HepG2 (cell line): ENCODE results near the gene RBM47. TPM values are rescaled to one million over a fixed set of nuclear protein-coding genes. Genes with fewer than 3 reads are reported as not detected.

Source experiments
- ATAC-seq: fragments of 200-7000 bp; cut with Tn5 transposase; 3 replicates; pipeline ENCODE4 v1.9.1; 2020; ENCODE audit warnings: mild to moderate bottlenecking, moderate library complexity
- BruUV-seq: library from RNA; stranded (reverse); fragments of 400-500 nt; replicated peaks from 2 replicates; lab custom pipeline; 2021; lab: Mats Ljungman, UMichigan
- CTCF ChIA-PET: fragments of 300-600 bp; formaldehyde crosslinking; extraction: SDS; loops from one replicate; lab custom pipeline; 2021; ENCODE audit warnings: low total read pairs, inconsistent platforms, low intra/inter-chr PET ratio; lab: Yijun Ruan, JAX
- POLR2A ChIA-PET: fragments of 350-600 bp; sonication (Branson Sonifier 250); formaldehyde crosslinking; loops from one replicate; lab custom pipeline; 2020; ENCODE audit warnings: antibody characterized with exemption, inconsistent platforms; lab: Yijun Ruan, JAX
- DNase-seq: peaks from one replicate; pipeline ENCODE4 v3.0.0-alpha.2; 2015; ENCODE audit warnings: low spot score
- FAIRE-seq: peaks from 3 replicates; lab custom pipeline; 2011; peaks lifted over from hg19 to GRCh38; lab: Jason Lieb, UNC
- H2AFZ ChIP-seq: one replicate; pipeline ENCODE4 v1.6.1; 2011; ENCODE audit warnings: low read length, inconsistent platforms
- H3K27ac ChIP-seq: fragments of 300-600 bp; 3 replicates; pipeline ENCODE4 v1.8.0; 2011; ENCODE audit warnings: mixed run types, mild to moderate bottlenecking, mixed read lengths, low read length, inconsistent platforms; ENCODE audit not compliant: insufficient read depth; ENCODE audit errors: extremely low read length
- H3K27me3 ChIP-seq, 2 experiments: fragments of 200-600 bp in 1 of 2; 2 replicates in 1 of 2; 3 replicates in 1 of 2; pipeline versions ENCODE4 v1.6.0 to v1.8.0; 2011; ENCODE audit warnings: low read length in 2 of 2, mild to moderate bottlenecking in 2 of 2, moderate library complexity in 2 of 2, inconsistent platforms in 1 of 2; ENCODE audit not compliant: insufficient read depth in 2 of 2, control insufficient read depth in 1 of 2
- H3K36me3 ChIP-seq, 2 experiments: fragments of 200-600 bp in 1 of 2; replicated peaks in 1 of 2; 2 replicates in 1 of 2; 3 replicates in 1 of 2; pipeline versions ENCODE4 v1.5.1 to v1.8.0; 2011; ENCODE audit warnings: low read length in 2 of 2, inconsistent platforms in 1 of 2; ENCODE audit not compliant: insufficient read depth in 2 of 2, control insufficient read depth in 1 of 2
- H3K4me1 ChIP-seq: 2 replicates; pipeline ENCODE4 v1.5.1; 2012; ENCODE audit warnings: low read length, inconsistent platforms; ENCODE audit not compliant: insufficient read depth
- H3K4me2 ChIP-seq: 2 replicates; pipeline ENCODE4 v1.6.0; 2011; ENCODE audit warnings: low read depth, low read length, inconsistent platforms
- H3K4me3 ChIP-seq, 3 experiments: fragments of 200-600 bp in 1 of 3; sonication (generic), shearing (Covaris generic) in 1 of 3; replicated peaks in 1 of 3; 2 replicates each; pipeline ENCODE4 v1.5.1; 2011 to 2016; ENCODE audit warnings: low read length in 3 of 3, inconsistent platforms in 2 of 3, low read depth in 2 of 3, mild to moderate bottlenecking in 2 of 3, control low read depth in 1 of 3, mixed read lengths in 1 of 3; ENCODE audit not compliant: insufficient read depth in 1 of 3
- H3K79me2 ChIP-seq: one replicate; pipeline ENCODE4 v1.6.1; 2011; ENCODE audit warnings: low read length, inconsistent platforms; ENCODE audit not compliant: insufficient read depth
- H3K9ac ChIP-seq: 2 replicates; pipeline ENCODE4 v1.6.0; 2011; ENCODE audit warnings: mild to moderate bottlenecking, low read depth, low read length, inconsistent platforms; ENCODE audit not compliant: insufficient read depth
- H3K9me3 ChIP-seq: 2 replicates; pipeline ENCODE4 v1.5.1; 2012; ENCODE audit warnings: mild to moderate bottlenecking, low read length
- H4K20me1 ChIP-seq: 2 replicates; pipeline ENCODE4 v1.6.0; 2011; ENCODE audit warnings: inconsistent platforms, mild to moderate bottlenecking, low read length, moderate library complexity; ENCODE audit not compliant: insufficient read depth
- BCL3 ChIP-seq: sonication (generic); formaldehyde crosslinking; IDR thresholded peaks from 2 replicates; pipeline ENCODE4 v1.5.1; 2020; ENCODE audit warnings: mild to moderate bottlenecking, missing genetic modification reagents, moderate library complexity
- CTCF ChIP-seq: sonication (generic); formaldehyde crosslinking; IDR thresholded peaks from 2 replicates; pipeline ENCODE4 v1.5.0; 2020; ENCODE audit warnings: mild to moderate bottlenecking, missing genetic modification reagents, moderate library complexity
- FOXK2 ChIP-seq: fragments of 450-650 bp; IDR thresholded peaks from 2 replicates; pipeline ENCODE4 v1.6.1; 2016
- IKZF4 ChIP-seq: sonication (generic); formaldehyde crosslinking; IDR thresholded peaks from 2 replicates; pipeline ENCODE4 v1.5.1; 2020; ENCODE audit warnings: borderline replicate concordance, mild to moderate bottlenecking, low read depth, missing genetic modification reagents; ENCODE audit errors: not compliant biosample characterization
- LCORL ChIP-seq, 2 experiments: fragments of 450-650 bp in 1 of 2; sonication (generic) in 1 of 2; formaldehyde crosslinking in 1 of 2; IDR thresholded peaks; 2 replicates each; pipeline versions ENCODE4 v1.5.0 to v1.6.1; 2017 to 2020; ENCODE audit warnings: antibody characterized with exemption in 1 of 2, missing genetic modification reagents in 1 of 2
- NCOA2 ChIP-seq: sonication (generic); formaldehyde crosslinking; IDR thresholded peaks from 2 replicates; pipeline ENCODE4 v1.8.0; 2022; ENCODE audit warnings: inconsistent platforms
- NR1H2 ChIP-seq: sonication (generic); formaldehyde crosslinking; IDR thresholded peaks from 2 replicates; pipeline ENCODE4 v1.8.1; 2022; ENCODE audit warnings: low read depth, missing genetic modification reagents, borderline replicate concordance
- NR2F6 ChIP-seq, 2 experiments: IDR thresholded peaks; 2 replicates each; pipeline ENCODE4 v1.6.1; 2016; ENCODE audit warnings: antibody characterized with exemption in 1 of 2, mild to moderate bottlenecking in 1 of 2
- SRSF1 ChIP-seq: fragments of 200-400 bp; formaldehyde crosslinking; optimal IDR thresholded peaks from 2 replicates; pipeline ENCODE3; 2017; ENCODE audit warnings: mild to moderate bottlenecking, low read depth, low read length, moderate library complexity
- THAP8 ChIP-seq: sonication (generic); formaldehyde crosslinking; IDR thresholded peaks from 2 replicates; pipeline ENCODE4 v1.5.1; 2020; ENCODE audit warnings: missing genetic modification reagents, mild to moderate bottlenecking, borderline replicate concordance
- ZBTB44 ChIP-seq: sonication (generic); formaldehyde crosslinking; IDR thresholded peaks from 2 replicates; pipeline ENCODE4 v1.4.0; 2020; ENCODE audit warnings: missing genetic modification reagents
- ZMYM4 ChIP-seq: sonication (generic); formaldehyde crosslinking; IDR thresholded peaks from 2 replicates; pipeline ENCODE4 v1.8.1; 2023; ENCODE audit warnings: mild to moderate bottlenecking, missing genetic modification reagents
- ZNF766 ChIP-seq: sonication (generic); formaldehyde crosslinking; IDR thresholded peaks from 2 replicates; pipeline ENCODE4 v1.5.0; 2020; ENCODE audit warnings: missing genetic modification reagents, borderline replicate concordance
- ZNF792 ChIP-seq: IDR thresholded peaks from 2 replicates; pipeline ENCODE4 v1.6.1; 2016
- whole genome bisulfite sequencing: methylation state at CpG from one replicate; pipeline ENCODE4 v1.1.6; 2017; ENCODE audit warnings: low lambda C conversion rate; 5-methylcytosine and 5-hydroxymethylcytosine counted together
- in situ Hi-C: cut with HindIII; loops from 2 replicates; pipeline ENCODE4 v1.10.0; 2017; ENCODE audit warnings: low pct_unique_long_range_greater_than_20kb; ENCODE audit not compliant: extremely low pct_ligation_motif_present
- intact Hi-C: fragments of 100-400 bp; cut with micrococcal nuclease; formaldehyde crosslinking; loops from one replicate; pipeline ENCODE4 v1.10.0; 2022; ENCODE audit not compliant: unreplicated experiment
- polyA plus RNA-seq, 8 experiments: library from polyadenylated mRNA; depleted of rRNA in 3 of 8; stranded (reverse) in 7 of 8; unstranded in 1 of 8; fragments of >200 nt; fragmentation: Illumina TruSeq in 4 of 8; extraction: Trizol in 4 of 8; gene quantifications; 2 replicates each; pipeline versions ENCODE4 v1.2.1 to v1.2.3, GENCODE V29; 2011 to 2016; ENCODE audit warnings: low read depth in 4 of 8, missing spikeins in 1 of 8, mixed read lengths in 1 of 8; ENCODE audit not compliant: insufficient read depth in 1 of 8
- total RNA-seq, 5 experiments: library from RNA; depleted of rRNA; stranded (reverse); fragments of >200 nt; fragmentation: Illumina TruSeq; extraction: Trizol; gene quantifications; 2 replicates each; pipeline ENCODE4 v1.2.3, GENCODE V29; 2016; ENCODE audit warnings: low read depth in 1 of 5

RBM47 gene
- total and polyA plus RNA-seq, 2 of the 13 experiments (the other 11 are each of a cell fraction or from before 2014, with no cell fraction given), result 1.2 to 2.5 TPM

- in situ Hi-C loops (no loop called here), intact Hi-C loops (loop anchor here (5.0 kb wide), 2 partner anchors 40 to 55 kb away; no protein-coding TSS in a partner anchor)
- Histone ChIP-seq H3K9me3 (no peaks in the 10 kb centered on the region), H3K4me3 (no peak overlapping the region), H3K36me3 (no peaks in the 10 kb centered on the region), H3K9ac (no peak overlapping the region), H3K27ac (no peak overlapping the region), H3K4me1 (peaks cover 36% of the 10 kb centered on the region), H3K4me2 (no peak overlapping the region), H2AFZ (no peak overlapping the region), H3K79me2 (no peaks in the 10 kb centered on the region), H3K27me3 (no peaks in the 10 kb centered on the region; a peak in 2 of 5 replicates), H4K20me1 (no peaks in the 10 kb centered on the region)
- TF ChIP-seq ZBTB44 (CRISPR knock-in tag) (no peak), ZMYM4 (CRISPR knock-in tag) (no peak), CTCF (CRISPR knock-in tag) (no peak), ZNF766 (CRISPR knock-in tag) (no peak), SRSF1 (no peak), FOXK2 (no peak), NR2F6 (IDR thresholded peaks at IDR 0.05) (no peak), NR2F6 (CRISPR knock-in tag; IDR thresholded peaks at IDR 0.05) (no peak), THAP8 (no peak), BCL3 (CRISPR knock-in tag) (no peak), LCORL (IDR thresholded peaks at IDR 0.05) (no peak), LCORL (CRISPR knock-in tag; IDR thresholded peaks at IDR 0.05) (no peak), NR1H2 (no peak), IKZF4 (CRISPR knock-in tag) (no peak), ZNF792 (CRISPR knock-in tag) (no peak), NCOA2 (no peak)
- WGBS, result 95% methylated on average over 3 of the region's 3 CpGs
- POLR2A ChIA-PET, result no interaction called here
- BruUV-seq, result no TSS peak
- CTCF ChIA-PET, result no interaction called here
- FAIRE-seq (no peak), DNase-seq (no peak), ATAC-seq (no peak)
These were observed 157.7 kb downstream of the RBM47 start for GRCh38 chr4:40471923-40472322.
